ENCODE data around the gene NAALADL2.

The NAALADL2 gene

DNA sequence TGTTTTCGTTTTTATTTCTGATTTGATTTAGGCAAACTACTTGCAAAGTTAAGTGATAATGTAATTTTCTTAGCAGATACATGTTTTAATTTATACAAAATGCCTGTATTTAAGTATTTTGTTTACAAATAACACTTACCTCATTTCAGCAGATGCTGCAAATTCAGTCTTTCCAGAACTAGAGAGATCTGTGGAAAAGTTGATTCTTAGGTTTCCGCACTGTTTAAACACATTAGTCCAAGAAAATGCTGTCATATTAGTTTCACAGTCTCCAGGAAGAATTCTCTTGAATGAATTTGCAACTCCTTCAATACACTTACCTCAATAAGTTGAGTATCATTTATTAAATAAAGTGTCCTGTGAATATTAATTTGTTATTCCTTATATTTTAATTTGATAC is 383.1 kb downstream of the NAALADL2 start:
- DNase-seq (ENCODE audit: low read depth): no peak
- H3K4me3 ChIP-seq (ENCODE audit: control insufficient read depth, low read depth, low read length): no peak overlapping the region
- TF ChIP-seq, protein P1, sequence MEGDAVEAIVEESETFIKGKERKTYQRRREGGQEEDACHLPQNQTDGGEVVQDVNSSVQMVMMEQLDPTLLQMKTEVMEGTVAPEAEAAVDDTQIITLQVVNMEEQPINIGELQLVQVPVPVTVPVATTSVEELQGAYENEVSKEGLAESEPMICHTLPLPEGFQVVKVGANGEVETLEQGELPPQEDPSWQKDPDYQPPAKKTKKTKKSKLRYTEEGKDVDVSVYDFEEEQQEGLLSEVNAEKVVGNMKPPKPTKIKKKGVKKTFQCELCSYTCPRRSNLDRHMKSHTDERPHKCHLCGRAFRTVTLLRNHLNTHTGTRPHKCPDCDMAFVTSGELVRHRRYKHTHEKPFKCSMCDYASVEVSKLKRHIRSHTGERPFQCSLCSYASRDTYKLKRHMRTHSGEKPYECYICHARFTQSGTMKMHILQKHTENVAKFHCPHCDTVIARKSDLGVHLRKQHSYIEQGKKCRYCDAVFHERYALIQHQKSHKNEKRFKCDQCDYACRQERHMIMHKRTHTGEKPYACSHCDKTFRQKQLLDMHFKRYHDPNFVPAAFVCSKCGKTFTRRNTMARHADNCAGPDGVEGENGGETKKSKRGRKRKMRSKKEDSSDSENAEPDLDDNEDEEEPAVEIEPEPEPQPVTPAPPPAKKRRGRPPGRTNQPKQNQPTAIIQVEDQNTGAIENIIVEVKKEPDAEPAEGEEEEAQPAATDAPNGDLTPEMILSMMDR (conservative IDR thresholded peaks at IDR 0.05; ENCODE audit: control insufficient read depth, insufficient read depth, low read depth, low read length): no peak

DNA sequence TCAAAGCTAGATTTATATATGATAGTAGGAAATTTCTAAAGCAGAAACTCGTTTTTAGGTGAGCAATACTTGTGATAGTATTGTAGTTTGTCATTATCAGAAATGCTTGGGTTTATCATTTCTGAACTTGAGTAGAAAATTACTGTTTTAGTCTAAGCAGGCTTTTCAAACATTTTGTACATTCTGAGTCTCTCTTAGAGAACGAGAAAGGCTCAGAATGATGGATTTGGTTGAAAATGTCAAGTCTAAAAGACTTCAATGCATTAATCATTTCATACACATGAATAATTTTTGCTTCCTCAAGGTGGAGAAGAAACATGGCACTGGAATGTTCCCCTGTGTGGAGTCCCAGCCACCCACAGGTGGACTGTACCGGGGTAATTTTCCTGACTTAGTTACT is 387.1 kb downstream of the NAALADL2 start:
- H3K4me3 ChIP-seq (ENCODE audit: control insufficient read depth, low read depth, low read length): no peak overlapping the region
- TF ChIP-seq, protein P1 (conservative IDR thresholded peaks at IDR 0.05; ENCODE audit: control insufficient read depth, insufficient read depth, low read depth, low read length): no peak
- no peak for DNase-seq (ENCODE audit: low read depth)

DNA sequence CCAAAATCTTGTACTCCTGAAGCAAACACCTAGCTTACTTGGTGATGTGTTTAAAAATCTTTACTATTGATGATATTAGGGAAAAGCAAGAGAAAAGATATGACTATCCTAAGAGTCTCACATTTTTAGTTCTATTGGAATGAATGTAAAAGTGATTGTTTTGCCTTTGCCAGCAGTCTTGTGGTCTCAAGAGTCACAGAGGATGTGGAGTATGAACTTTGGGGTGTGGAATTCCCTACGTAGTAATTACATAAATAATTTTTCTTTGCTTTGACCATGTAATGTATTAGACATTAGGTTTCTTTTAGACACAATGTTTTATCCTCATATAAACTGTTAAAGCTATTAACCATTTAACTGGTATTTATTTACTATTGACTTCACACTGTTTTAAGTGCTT is 387.6 kb downstream of the NAALADL2 start:
- TF ChIP-seq, protein P1 (conservative IDR thresholded peaks at IDR 0.05; ENCODE audit: control insufficient read depth, insufficient read depth, low read depth, low read length): no peak
- no peak overlapping the region for H3K4me3 ChIP-seq (ENCODE audit: control insufficient read depth, low read depth, low read length)
- DNase-seq (ENCODE audit: low read depth): no peak

DNA sequence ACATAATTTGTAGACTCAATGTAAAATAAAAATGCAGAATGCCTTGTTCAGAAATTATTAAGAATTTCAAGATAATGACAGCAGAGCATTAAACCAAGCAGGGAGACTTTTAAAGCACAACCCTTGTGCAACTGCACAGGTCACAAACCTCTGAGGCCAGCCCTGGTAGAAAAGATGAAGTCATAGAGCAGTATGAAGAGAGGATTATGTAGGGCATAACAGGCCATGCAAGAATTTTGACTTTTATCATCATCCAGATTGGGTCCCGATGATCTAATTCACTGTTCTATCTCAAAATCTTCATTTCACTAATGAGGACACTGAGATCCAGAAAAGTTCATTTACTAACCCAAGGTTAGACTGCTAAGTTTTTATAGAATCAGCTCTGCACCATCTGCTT is 388.5 kb downstream of the NAALADL2 start:
- no peak overlapping the region for H3K4me3 ChIP-seq (ENCODE audit: control insufficient read depth, low read depth, low read length)
- TF ChIP-seq, protein P1 (conservative IDR thresholded peaks at IDR 0.05; ENCODE audit: control insufficient read depth, insufficient read depth, low read depth, low read length): no peak
- DNase-seq (ENCODE audit: low read depth): no peak

DNA sequence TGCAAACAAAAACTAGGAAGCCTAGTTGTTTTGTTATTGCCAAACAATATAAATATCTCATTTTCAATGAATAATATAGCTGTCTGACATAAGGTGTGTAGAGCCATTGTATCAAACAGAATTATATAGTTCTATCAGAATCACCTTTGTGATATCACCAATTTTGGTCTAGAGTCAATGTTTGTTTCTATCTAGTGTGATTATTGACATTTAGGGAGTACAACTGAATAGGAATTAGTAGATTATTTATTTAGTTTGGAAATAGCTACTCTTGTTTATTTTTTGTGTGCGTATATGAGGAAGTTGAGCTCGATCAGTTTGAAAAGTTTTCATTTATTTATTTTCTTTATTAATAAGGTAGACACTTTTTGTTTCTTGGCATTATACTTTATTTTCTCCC is 389.7 kb downstream of the NAALADL2 start:
- DNase-seq (ENCODE audit: low read depth): no peak
- TF ChIP-seq, protein P1 (conservative IDR thresholded peaks at IDR 0.05; ENCODE audit: control insufficient read depth, insufficient read depth, low read depth, low read length): no peak
- H3K4me3 ChIP-seq (ENCODE audit: control insufficient read depth, low read depth, low read length): no peak overlapping the region

DNA sequence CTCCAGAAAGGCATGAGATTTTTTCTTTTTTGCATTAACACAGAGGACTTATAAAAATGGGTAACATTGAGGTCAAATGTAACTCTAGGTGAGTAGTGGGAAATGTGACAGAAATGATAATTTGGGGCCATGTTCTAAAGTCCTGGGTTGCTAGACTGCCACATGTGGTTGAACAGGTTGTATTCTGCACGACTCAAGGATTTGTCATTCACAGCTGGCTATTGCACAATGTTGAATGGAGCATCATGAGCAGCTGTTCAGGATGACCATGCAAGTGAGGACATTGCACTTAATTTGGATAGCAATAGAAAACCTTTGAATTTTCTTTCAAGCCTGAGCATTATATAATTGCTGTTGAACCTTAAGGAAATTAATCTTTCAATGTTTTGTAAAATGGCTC is 396.6 kb downstream of the NAALADL2 start:
- no peak overlapping the region for H3K4me3 ChIP-seq (ENCODE audit: control insufficient read depth, low read depth, low read length)
- DNase-seq (ENCODE audit: low read depth): peak; percentile 96
- TF ChIP-seq, protein P1 (conservative IDR thresholded peaks at IDR 0.05; ENCODE audit: control insufficient read depth, insufficient read depth, low read depth, low read length): no peak

DNA sequence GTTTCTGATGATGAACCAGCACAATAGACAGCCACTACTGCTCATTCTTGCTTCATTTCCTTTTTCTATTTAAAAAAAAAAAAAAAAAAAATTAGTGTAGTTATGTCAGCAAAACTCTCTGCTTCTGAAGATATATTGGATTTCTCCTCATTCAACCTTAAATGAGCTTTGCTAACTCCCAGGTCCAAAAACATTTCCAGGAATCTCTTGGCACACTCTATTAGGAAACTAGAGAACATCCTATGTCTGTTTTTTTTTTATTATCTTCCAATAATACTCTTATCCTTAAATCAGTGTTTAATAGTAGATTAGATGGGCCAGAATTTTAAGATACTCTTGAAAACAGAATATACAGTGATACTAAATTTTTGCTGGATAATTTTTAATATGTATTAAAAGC is 398.0 kb downstream of the NAALADL2 start:
- TF ChIP-seq, protein P1 (conservative IDR thresholded peaks at IDR 0.05; ENCODE audit: control insufficient read depth, insufficient read depth, low read depth, low read length): no peak
- no peak overlapping the region for H3K4me3 ChIP-seq (ENCODE audit: control insufficient read depth, low read depth, low read length)
- peak; percentile 35 for DNase-seq (ENCODE audit: low read depth)

Data from fibroblast of mammary gland (primary cell).